ENCODE measurements around the gene P2RX6. TPM values are rescaled to one million over a fixed set of nuclear protein-coding genes. Genes with fewer than 3 reads are reported as not detected.

The P2RX6 gene
- total and polyA plus RNA-seq, 2 experiments from 2014 or later = not detected

DNA sequence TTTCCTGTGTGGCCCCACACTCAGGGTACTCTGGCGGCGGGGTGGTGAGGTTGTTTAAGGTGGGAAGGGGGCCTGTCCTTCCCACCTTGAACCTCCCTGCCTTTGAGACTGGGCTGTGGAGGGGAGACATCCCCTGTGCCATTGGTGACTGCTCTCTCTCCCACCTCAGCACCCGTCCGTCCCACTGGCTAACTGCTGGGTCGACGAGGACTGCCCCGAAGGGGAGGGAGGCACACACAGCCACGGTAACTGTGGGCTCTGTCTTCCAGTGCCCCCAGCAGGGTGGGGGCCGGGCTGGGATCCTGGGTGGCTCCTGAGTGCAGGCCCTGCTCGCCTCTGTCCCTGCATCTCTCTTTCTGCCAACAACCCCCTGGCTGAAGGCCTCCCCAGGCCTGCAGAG is 7.5 kb downstream of the P2RX6 start (continued):
- TF ChIP-seq, protein P1, sequence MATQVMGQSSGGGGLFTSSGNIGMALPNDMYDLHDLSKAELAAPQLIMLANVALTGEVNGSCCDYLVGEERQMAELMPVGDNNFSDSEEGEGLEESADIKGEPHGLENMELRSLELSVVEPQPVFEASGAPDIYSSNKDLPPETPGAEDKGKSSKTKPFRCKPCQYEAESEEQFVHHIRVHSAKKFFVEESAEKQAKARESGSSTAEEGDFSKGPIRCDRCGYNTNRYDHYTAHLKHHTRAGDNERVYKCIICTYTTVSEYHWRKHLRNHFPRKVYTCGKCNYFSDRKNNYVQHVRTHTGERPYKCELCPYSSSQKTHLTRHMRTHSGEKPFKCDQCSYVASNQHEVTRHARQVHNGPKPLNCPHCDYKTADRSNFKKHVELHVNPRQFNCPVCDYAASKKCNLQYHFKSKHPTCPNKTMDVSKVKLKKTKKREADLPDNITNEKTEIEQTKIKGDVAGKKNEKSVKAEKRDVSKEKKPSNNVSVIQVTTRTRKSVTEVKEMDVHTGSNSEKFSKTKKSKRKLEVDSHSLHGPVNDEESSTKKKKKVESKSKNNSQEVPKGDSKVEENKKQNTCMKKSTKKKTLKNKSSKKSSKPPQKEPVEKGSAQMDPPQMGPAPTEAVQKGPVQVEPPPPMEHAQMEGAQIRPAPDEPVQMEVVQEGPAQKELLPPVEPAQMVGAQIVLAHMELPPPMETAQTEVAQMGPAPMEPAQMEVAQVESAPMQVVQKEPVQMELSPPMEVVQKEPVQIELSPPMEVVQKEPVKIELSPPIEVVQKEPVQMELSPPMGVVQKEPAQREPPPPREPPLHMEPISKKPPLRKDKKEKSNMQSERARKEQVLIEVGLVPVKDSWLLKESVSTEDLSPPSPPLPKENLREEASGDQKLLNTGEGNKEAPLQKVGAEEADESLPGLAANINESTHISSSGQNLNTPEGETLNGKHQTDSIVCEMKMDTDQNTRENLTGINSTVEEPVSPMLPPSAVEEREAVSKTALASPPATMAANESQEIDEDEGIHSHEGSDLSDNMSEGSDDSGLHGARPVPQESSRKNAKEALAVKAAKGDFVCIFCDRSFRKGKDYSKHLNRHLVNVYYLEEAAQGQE (IDR thresholded peaks at IDR 0.05; ENCODE audit: unreplicated experiment) = no peak
- TF ChIP-seq CREB1 (CRISPR knock-in tag; IDR thresholded peaks at IDR 0.05; ENCODE audit: low read depth) (no peak), ZNF331 (CRISPR knock-in tag; IDR thresholded peaks at IDR 0.05; ENCODE audit: low read depth) (no peak), ZNF114 (CRISPR knock-in tag; IDR thresholded peaks at IDR 0.05) (no peak), NANOG (IDR thresholded peaks at IDR 0.05; ENCODE audit: borderline replicate concordance) (no peak), POLR2AphosphoS5 (IDR thresholded peaks at IDR 0.05; ENCODE audit: low read depth) (no peak)

DNA sequence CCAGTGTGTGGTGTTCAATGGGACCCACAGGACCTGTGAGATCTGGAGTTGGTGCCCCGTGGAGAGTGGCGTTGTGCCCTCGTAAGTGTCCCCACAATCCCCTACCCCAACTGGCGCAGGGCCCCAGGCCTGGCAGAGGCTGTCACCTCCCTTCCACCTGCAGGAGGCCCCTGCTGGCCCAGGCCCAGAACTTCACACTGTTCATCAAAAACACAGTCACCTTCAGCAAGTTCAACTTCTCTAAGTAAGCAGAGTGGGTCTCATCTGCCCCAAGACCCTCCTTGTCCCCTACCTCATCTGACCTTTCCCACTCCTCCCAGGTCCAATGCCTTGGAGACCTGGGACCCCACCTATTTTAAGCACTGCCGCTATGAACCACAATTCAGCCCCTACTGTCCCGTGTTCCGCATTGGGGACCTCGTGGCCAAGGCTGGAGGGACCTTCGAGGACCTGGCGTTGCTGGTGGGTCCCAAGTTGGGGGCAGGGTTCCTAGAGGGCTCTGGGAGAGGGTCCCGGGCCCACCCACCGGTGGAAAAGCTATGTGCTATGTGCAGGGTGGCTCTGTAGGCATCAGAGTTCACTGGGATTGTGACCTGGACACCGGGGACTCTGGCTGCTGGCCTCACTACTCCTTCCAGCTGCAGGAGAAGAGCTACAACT is 8.1 kb downstream of the P2RX6 start:
- Mint-ChIP-seq H3K9me3 (peaks cover 2% of the 10 kb centered on the region; the same call in 2 of the 3 replicates), H3K4me1 (no peaks in the 10 kb centered on the region), H3K27me3 (ENCODE audit: insufficient read depth, low read depth, poor library complexity) (peaks cover 1% of the 10 kb centered on the region), H3K4me3 (no peak overlapping the region), H3K36me3 (ENCODE audit: low read depth) (no peaks in the 10 kb centered on the region), H3K27ac (no peak overlapping the region)
- no peaks in the 10 kb centered on the region for H3K36me3 ChIP-seq (ENCODE audit: insufficient read depth)
- H3K4me3 ChIP-seq = no peak overlapping the region
- H3K79me2 ChIP-seq (replicated peaks; ENCODE audit: insufficient read depth) = no peaks in the 10 kb centered on the region
- H3K27me3 ChIP-seq (ENCODE audit: insufficient read depth) = no peaks in the 10 kb centered on the region
- H3K4me2 ChIP-seq = no peak overlapping the region
- H3K4me1 ChIP-seq (ENCODE audit: insufficient read depth) = no peaks in the 10 kb centered on the region
- no peak overlapping the region for H3K27ac ChIP-seq (ENCODE audit: low read depth)
- ATAC-seq = peak; percentile 28; the same call in 2 of the 3 replicates
- no peaks in the 10 kb centered on the region for H3F3A ChIP-seq (replicated peaks; ENCODE audit: low read depth)
- H4K20me1 ChIP-seq (replicated peaks; ENCODE audit: insufficient read depth) = no peaks in the 10 kb centered on the region
- DNase-seq (ENCODE audit: low spot score) = no peak
- no peaks in the 10 kb centered on the region for H3K9me2 ChIP-seq (ENCODE audit: insufficient read depth)
- H2AFZ ChIP-seq = no peak overlapping the region
- TF ChIP-seq ZNF331 (CRISPR knock-in tag; IDR thresholded peaks at IDR 0.05; ENCODE audit: low read depth) (no peak), POLR2AphosphoS5 (IDR thresholded peaks at IDR 0.05; ENCODE audit: low read depth) (no peak), EZH2 (IDR thresholded peaks at IDR 0.05; ENCODE audit: low read depth, unreplicated experiment) (no peak), EZH2phosphoT487 (IDR thresholded peaks at IDR 0.05; ENCODE audit: unreplicated experiment) (no peak), JUNB (IDR thresholded peaks at IDR 0.05; ENCODE audit: unreplicated experiment) (no peak), STAT1 (IDR thresholded peaks at IDR 0.05; ENCODE audit: unreplicated experiment) (no peak)
- TF ChIP-seq, protein P2, sequence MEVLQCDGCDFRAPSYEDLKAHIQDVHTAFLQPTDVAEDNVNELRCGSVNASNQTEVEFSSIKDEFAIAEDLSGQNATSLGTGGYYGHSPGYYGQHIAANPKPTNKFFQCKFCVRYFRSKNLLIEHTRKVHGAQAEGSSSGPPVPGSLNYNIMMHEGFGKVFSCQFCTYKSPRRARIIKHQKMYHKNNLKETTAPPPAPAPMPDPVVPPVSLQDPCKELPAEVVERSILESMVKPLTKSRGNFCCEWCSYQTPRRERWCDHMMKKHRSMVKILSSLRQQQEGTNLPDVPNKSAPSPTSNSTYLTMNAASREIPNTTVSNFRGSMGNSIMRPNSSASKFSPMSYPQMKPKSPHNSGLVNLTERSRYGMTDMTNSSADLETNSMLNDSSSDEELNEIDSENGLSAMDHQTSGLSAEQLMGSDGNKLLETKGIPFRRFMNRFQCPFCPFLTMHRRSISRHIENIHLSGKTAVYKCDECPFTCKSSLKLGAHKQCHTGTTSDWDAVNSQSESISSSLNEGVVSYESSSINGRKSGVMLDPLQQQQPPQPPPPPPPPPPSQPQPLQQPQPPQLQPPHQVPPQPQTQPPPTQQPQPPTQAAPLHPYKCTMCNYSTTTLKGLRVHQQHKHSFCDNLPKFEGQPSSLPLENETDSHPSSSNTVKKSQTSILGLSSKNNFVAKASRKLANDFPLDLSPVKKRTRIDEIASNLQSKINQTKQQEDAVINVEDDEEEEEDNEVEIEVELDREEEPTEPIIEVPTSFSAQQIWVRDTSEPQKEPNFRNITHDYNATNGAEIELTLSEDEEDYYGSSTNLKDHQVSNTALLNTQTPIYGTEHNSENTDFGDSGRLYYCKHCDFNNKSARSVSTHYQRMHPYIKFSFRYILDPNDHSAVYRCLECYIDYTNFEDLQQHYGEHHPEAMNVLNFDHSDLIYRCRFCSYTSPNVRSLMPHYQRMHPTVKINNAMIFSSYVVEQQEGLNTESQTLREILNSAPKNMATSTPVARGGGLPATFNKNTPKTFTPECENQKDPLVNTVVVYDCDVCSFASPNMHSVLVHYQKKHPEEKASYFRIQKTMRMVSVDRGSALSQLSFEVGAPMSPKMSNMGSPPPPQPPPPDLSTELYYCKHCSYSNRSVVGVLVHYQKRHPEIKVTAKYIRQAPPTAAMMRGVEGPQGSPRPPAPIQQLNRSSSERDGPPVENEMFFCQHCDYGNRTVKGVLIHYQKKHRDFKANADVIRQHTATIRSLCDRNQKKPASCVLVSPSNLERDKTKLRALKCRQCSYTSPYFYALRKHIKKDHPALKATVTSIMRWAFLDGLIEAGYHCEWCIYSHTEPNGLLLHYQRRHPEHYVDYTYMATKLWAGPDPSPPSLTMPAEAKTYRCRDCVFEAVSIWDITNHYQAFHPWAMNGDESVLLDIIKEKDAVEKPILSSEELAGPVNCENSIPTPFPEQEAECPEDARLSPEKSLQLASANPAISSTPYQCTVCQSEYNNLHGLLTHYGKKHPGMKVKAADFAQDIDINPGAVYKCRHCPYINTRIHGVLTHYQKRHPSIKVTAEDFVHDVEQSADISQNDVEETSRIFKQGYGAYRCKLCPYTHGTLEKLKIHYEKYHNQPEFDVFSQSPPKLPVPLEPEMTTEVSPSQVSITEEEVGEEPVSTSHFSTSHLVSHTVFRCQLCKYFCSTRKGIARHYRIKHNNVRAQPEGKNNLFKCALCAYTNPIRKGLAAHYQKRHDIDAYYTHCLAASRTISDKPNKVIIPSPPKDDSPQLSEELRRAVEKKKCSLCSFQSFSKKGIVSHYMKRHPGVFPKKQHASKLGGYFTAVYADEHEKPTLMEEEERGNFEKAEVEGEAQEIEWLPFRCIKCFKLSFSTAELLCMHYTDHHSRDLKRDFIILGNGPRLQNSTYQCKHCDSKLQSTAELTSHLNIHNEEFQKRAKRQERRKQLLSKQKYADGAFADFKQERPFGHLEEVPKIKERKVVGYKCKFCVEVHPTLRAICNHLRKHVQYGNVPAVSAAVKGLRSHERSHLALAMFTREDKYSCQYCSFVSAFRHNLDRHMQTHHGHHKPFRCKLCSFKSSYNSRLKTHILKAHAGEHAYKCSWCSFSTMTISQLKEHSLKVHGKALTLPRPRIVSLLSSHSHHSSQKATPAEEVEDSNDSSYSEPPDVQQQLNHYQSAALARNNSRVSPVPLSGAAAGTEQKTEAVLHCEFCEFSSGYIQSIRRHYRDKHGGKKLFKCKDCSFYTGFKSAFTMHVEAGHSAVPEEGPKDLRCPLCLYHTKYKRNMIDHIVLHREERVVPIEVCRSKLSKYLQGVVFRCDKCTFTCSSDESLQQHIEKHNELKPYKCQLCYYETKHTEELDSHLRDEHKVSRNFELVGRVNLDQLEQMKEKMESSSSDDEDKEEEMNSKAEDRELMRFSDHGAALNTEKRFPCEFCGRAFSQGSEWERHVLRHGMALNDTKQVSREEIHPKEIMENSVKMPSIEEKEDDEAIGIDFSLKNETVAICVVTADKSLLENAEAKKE (CRISPR knock-in tag; IDR thresholded peaks at IDR 0.05) = no peak
- TF ChIP-seq, protein P3, sequence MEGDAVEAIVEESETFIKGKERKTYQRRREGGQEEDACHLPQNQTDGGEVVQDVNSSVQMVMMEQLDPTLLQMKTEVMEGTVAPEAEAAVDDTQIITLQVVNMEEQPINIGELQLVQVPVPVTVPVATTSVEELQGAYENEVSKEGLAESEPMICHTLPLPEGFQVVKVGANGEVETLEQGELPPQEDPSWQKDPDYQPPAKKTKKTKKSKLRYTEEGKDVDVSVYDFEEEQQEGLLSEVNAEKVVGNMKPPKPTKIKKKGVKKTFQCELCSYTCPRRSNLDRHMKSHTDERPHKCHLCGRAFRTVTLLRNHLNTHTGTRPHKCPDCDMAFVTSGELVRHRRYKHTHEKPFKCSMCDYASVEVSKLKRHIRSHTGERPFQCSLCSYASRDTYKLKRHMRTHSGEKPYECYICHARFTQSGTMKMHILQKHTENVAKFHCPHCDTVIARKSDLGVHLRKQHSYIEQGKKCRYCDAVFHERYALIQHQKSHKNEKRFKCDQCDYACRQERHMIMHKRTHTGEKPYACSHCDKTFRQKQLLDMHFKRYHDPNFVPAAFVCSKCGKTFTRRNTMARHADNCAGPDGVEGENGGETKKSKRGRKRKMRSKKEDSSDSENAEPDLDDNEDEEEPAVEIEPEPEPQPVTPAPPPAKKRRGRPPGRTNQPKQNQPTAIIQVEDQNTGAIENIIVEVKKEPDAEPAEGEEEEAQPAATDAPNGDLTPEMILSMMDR (conservative IDR thresholded peaks at IDR 0.05; ENCODE audit: low read depth in 2 of 2) = no peak
